Psoas muscle (tissue), 8 donors: Measurements from ENCODE around the gene USP46. TPM values are rescaled to one million over a fixed set of nuclear protein-coding genes. Genes with fewer than 3 reads are reported as not detected.

Source experiments
- ATAC-seq, 4 donors: fragments of 200-7000 bp; cut with Tn5 transposase; one replicate each; pipeline ENCODE4 v1.9.1; 2020; ENCODE audit warnings: moderate library complexity in 3 of 4, mild to moderate bottlenecking in 2 of 4
- DNase-seq, 2 donors: peaks; one replicate each; pipeline ENCODE4 v3.0.0-alpha.2; 2020
- H3K27ac ChIP-seq: fragments of 200-600 bp; one replicate; pipeline ENCODE4 v1.8.0; 2022
- H3K27me3 ChIP-seq, 3 donors: fragments of 200-600 bp in 1 of 3; one replicate each; pipeline versions ENCODE4 v1.6.1 to v1.8.0; 2013 to 2022; ENCODE audit warnings: low read length in 2 of 3, mild to moderate bottlenecking in 2 of 3, moderate library complexity in 1 of 3; ENCODE audit not compliant: insufficient read depth in 3 of 3
- H3K36me3 ChIP-seq, 2 donors: fragments of 200-600 bp in 1 of 2; one replicate each; pipeline versions ENCODE4 v1.6.1 to v1.8.0; 2013 to 2022; ENCODE audit warnings: low read depth in 1 of 2, mild to moderate bottlenecking in 1 of 2, moderate library complexity in 1 of 2; ENCODE audit not compliant: insufficient read depth in 1 of 2
- H3K4me1 ChIP-seq: fragments of 200-600 bp; one replicate; pipeline ENCODE4 v1.8.0; 2022
- H3K4me3 ChIP-seq: fragments of 200-600 bp; one replicate; pipeline ENCODE4 v1.8.0; 2022; ENCODE audit warnings: mild to moderate bottlenecking
- H3K9me3 ChIP-seq: fragments of 200-600 bp; one replicate; pipeline ENCODE4 v1.8.0; 2022
- CTCF ChIP-seq: fragments of 200-600 bp; IDR thresholded peaks from one replicate; pipeline ENCODE4 v1.8.0; 2022; ENCODE audit warnings: antibody characterized with exemption
- WGBS, 3 donors: extraction: QIAGEN DNeasy Blood & Tissue Kit; methylation state at CpG; one replicate each; pipeline versions ENCODE4 v1.1.6 to v1.1.7; 2013; 5-methylcytosine and 5-hydroxymethylcytosine counted together
- intact Hi-C, 2 donors: fragments of 100-400 bp; cut with DNase I; formaldehyde crosslinking; loops; one replicate each; pipeline versions ENCODE4 v1.11.0 to v1.14.2; 2022
- polyA plus RNA-seq, 3 donors: library from polyadenylated mRNA; stranded (reverse); fragments of 200-250 nt; gene quantifications; one replicate each; pipeline ENCODE4 v1.2.3, GENCODE V29; 2013
- total RNA-seq, 4 donors: library from RNA; stranded (reverse); fragmentation: NEBNext Ultra II Directional in 2 of 4; extraction: Animal tissue kit (Norgen Biotek cat#: 25700) in 2 of 4; gene quantifications; one replicate each; pipeline versions ENCODE4 v1.2.1 to v1.2.4, GENCODE V29; 2021 to 2023
- donor health status: healthy with polysubstance abuse.
- donor health status: DM: no; HTN: no; CAD: no; lungs with moderate emphysema.
- donor health status: Bipolar disorder and iron deficiency.
- donor health status: healthy.
- donor health status: DM: yes; HTN: yes; CAD: no.
- donor health status: DM: no; HTN: no; CAD: no.
- donor health status: DM: no; HTN: no; CAD: no.
- donor health status: DM: yes; HTN: yes; CAD: no.

The USP46 gene
- total and polyA plus RNA-seq, 7 donors: 3.0 to 28.2 (median 13.0) TPM

DNA sequence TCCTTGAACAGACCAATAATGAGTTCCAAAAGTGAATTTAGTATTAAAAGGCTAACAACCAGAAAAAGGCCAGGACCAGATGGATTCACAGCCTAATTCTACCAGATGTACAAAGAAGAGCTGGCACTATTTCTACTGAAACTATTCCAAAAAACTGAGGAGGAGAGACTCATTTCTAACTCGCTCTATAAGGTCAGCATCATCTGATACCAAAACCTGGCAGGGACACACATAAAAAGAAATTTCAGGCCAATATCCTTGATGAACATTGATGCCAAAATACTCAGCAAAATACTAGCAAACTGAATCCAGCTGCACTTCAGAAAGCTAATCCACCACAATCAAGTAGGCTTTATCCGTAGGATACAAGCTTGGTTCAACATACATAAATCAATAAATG is 35.8 kb upstream of the USP46 start:
- H3K27me3 ChIP-seq: no peaks in the 10 kb centered on the region
- no peaks in the 10 kb centered on the region for H3K36me3 ChIP-seq
- peaks cover 11% of the 10 kb centered on the region for H3K9me3 ChIP-seq
- no peak overlapping the region for H3K27ac ChIP-seq
- TF ChIP-seq CTCF: no peak
- no peak for DNase-seq
- H3K4me3 ChIP-seq: no peak overlapping the region
- ATAC-seq: no peak
- no peaks in the 10 kb centered on the region for H3K4me1 ChIP-seq
- 53 to 70% (median 58%) methylated on average over 2 of the region's 2 CpGs for WGBS, 3 donors
- intact Hi-C loops: no loop called here

GRCh38 chr4:52693492-52693891 is 34.4 kb upstream of the USP46 start:
- Histone ChIP-seq H3K4me3 (no peak overlapping the region), H3K4me1 (no peaks in the 10 kb centered on the region), H3K9me3 (peaks cover 11% of the 10 kb centered on the region), H3K27me3 (no peaks in the 10 kb centered on the region), H3K27ac (no peak overlapping the region), H3K36me3 (no peaks in the 10 kb centered on the region)
- intact Hi-C loops: no loop called here
- ATAC-seq (no peak), DNase-seq (no peak)
- no peak for TF ChIP-seq CTCF

GRCh38 chr4:52689096-52689495 is 30.0 kb upstream of the USP46 start:
- intact Hi-C loops: no loop called here
- Histone ChIP-seq H3K27me3 (no peaks in the 10 kb centered on the region), H3K4me3 (no peak overlapping the region), H3K36me3 (no peaks in the 10 kb centered on the region), H3K4me1 (no peaks in the 10 kb centered on the region), H3K27ac (no peak overlapping the region), H3K9me3 (peaks cover 11% of the 10 kb centered on the region)
- ATAC-seq: no peak
- TF ChIP-seq CTCF: no peak
- DNase-seq: no peak

GRCh38 chr4:52687696-52688095 is 28.6 kb upstream of the USP46 start:
- no peak overlapping the region for H3K4me3 ChIP-seq
- DNase-seq: no peak
- H3K27me3 ChIP-seq: no peaks in the 10 kb centered on the region
- no peak overlapping the region for H3K27ac ChIP-seq
- no peaks in the 10 kb centered on the region for H3K4me1 ChIP-seq
- TF ChIP-seq CTCF: no peak
- peaks cover 2% of the 10 kb centered on the region for H3K9me3 ChIP-seq
- no peak for ATAC-seq
- WGBS, 3 donors: 91 to 96% (median 94%) methylated on average over 3 of the region's 3 CpGs
- intact Hi-C loops: no loop called here
- H3K36me3 ChIP-seq: no peaks in the 10 kb centered on the region

DNA sequence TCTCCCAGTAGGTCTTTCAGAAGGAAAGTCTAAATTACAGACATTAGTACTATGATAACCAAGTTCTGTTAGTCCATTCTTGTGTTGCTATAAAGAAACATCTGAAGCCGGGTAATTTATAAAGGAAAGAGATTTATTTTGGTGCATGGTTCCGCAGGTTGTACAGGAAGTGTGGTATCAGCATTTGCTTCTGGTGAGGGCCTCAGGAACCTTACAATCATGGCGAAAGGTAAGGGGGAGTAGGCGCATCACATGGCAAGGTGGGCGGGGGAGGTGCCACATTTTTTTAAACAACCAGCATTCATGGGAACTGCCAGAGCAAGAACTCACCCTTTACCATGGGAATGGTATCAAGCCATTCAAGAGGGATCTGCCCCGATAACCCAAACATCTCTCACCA is 26.2 kb upstream of the USP46 start:
- ATAC-seq (no peak), DNase-seq (no peak)
- H3K9me3 ChIP-seq: no peaks in the 10 kb centered on the region
- intact Hi-C loops: no loop called here
- H3K27ac ChIP-seq: no peak overlapping the region
- no peaks in the 10 kb centered on the region for H3K27me3 ChIP-seq
- no peak for TF ChIP-seq CTCF
- H3K4me3 ChIP-seq: no peak overlapping the region
- 95% methylated on average over 6 of the region's 6 CpGs for WGBS, 3 donors
- H3K4me1 ChIP-seq: no peaks in the 10 kb centered on the region
- no peaks in the 10 kb centered on the region for H3K36me3 ChIP-seq
